K562 (cell line): ENCODE results near the gene OCIAD2. TPM values are rescaled to one million over a fixed set of nuclear protein-coding genes. Genes with fewer than 3 reads are reported as not detected.

Experiments
- ATAC-seq: fragments of 200-7000 bp; cut with Tn5 transposase; 3 replicates; pipeline ENCODE4 v1.9.1; 2020; ENCODE audit warnings: moderate library complexity
- BruUV-seq: library from RNA; stranded (reverse); fragments of 400-500 nt; replicated peaks from 2 replicates; lab custom pipeline; 2021; lab: Mats Ljungman, UMichigan
- CTCF ChIA-PET: fragments of 300-600 bp; formaldehyde crosslinking; extraction: SDS; loops from one replicate; lab custom pipeline; 2021; ENCODE audit warnings: low intra/inter-chr PET ratio; lab: Yijun Ruan, JAX
- POLR2A ChIA-PET: fragments of 300-600, 350-650 bp; sonication (Branson Sonifier 250); formaldehyde crosslinking; extraction: SDS; loops from one replicate; lab custom pipeline; 2021; ENCODE audit warnings: antibody characterized with exemption, inconsistent platforms; lab: Yijun Ruan, JAX
- DNase-seq, 4 experiments: peaks; one replicate each; pipeline versions ENCODE4 v3.0.0 to v3.0.0-alpha.2; 2011 to 2018; ENCODE audit warnings: low spot score in 3 of 4, mixed read lengths in 3 of 4; ENCODE audit errors: extremely low read depth in 1 of 4
- FAIRE-seq: peaks from 2 replicates; lab custom pipeline; 2011; peaks lifted over from hg19 to GRCh38; lab: Jason Lieb, UNC
- H2AFZ ChIP-seq: 2 replicates; pipeline ENCODE4 v1.6.0; 2011; ENCODE audit warnings: low read depth, low read length, control low read depth, inconsistent platforms
- H3K27ac ChIP-seq: fragments of 200-600 bp; 3 replicates; pipeline ENCODE4 v1.8.0; 2011; ENCODE audit warnings: low read depth, mild to moderate bottlenecking, control low read depth, inconsistent platforms, low read length, moderate library complexity, mixed read lengths; ENCODE audit errors: extremely low read depth
- H3K27me3 ChIP-seq, 2 experiments: fragments of 300-600 bp in 1 of 2; 2 replicates in 1 of 2; 3 replicates in 1 of 2; pipeline versions ENCODE4 v1.6.0 to v1.8.0; 2011; ENCODE audit warnings: inconsistent platforms in 2 of 2, low read length in 2 of 2, mild to moderate bottlenecking in 1 of 2, mixed read lengths in 1 of 2, moderate library complexity in 1 of 2; ENCODE audit not compliant: control insufficient read depth in 2 of 2, insufficient read depth in 2 of 2
- H3K36me3 ChIP-seq: fragments of 300-600 bp; 3 replicates; pipeline ENCODE4 v1.8.0; 2011; ENCODE audit warnings: mild to moderate bottlenecking, low read length, inconsistent platforms; ENCODE audit not compliant: control insufficient read depth, insufficient read depth
- H3K4me1 ChIP-seq, 2 experiments: fragments of 200-600 bp in 1 of 2; replicated peaks in 1 of 2; 2 replicates in 1 of 2; 3 replicates in 1 of 2; pipeline versions ENCODE4 v1.5.1 to v1.8.0; 2011; ENCODE audit warnings: inconsistent platforms in 2 of 2, low read length in 2 of 2, mild to moderate bottlenecking in 1 of 2, mixed read lengths in 1 of 2, moderate library complexity in 1 of 2; ENCODE audit not compliant: control insufficient read depth in 2 of 2, insufficient read depth in 2 of 2
- H3K4me2 ChIP-seq: 2 replicates; pipeline ENCODE4 v1.6.1; 2011; ENCODE audit warnings: low read length, control low read depth, inconsistent platforms, mixed read lengths; ENCODE audit not compliant: insufficient read depth
- H3K4me3 ChIP-seq: fragments of 200-600 bp; sonication (generic), shearing (Covaris generic); 2 replicates; pipeline ENCODE4 v1.5.1; 2016; ENCODE audit warnings: control low read depth, inconsistent platforms
- H3K79me2 ChIP-seq: fragments of 200-600 bp; 3 replicates; pipeline ENCODE4 v1.8.0; 2011; ENCODE audit warnings: low read length, inconsistent platforms; ENCODE audit not compliant: control insufficient read depth, insufficient read depth
- H3K9ac ChIP-seq, 2 experiments: 2 replicates each; pipeline versions ENCODE4 v1.6.0 to v1.6.1; 2011; ENCODE audit warnings: low read depth in 2 of 2, low read length in 2 of 2, control low read depth in 1 of 2, inconsistent platforms in 1 of 2, mild to moderate bottlenecking in 1 of 2, mixed read lengths in 1 of 2; ENCODE audit not compliant: insufficient read depth in 1 of 2
- H3K9me1 ChIP-seq: one replicate; pipeline ENCODE4 v1.6.0; 2011; ENCODE audit warnings: inconsistent platforms, mild to moderate bottlenecking, low read length, moderate library complexity; ENCODE audit not compliant: control insufficient read depth, insufficient read depth
- H3K9me3 ChIP-seq: replicated peaks from 2 replicates; pipeline ENCODE4 v1.5.1; 2011; ENCODE audit warnings: low read depth, low read length, inconsistent platforms; ENCODE audit not compliant: control insufficient read depth, insufficient read depth
- H4K20me1 ChIP-seq: replicated peaks from 2 replicates; pipeline ENCODE4 v1.6.1; 2011; ENCODE audit warnings: low read length, inconsistent platforms, mixed read lengths; ENCODE audit not compliant: control insufficient read depth, insufficient read depth
- FOXK1 ChIP-seq: sonication (generic); formaldehyde crosslinking; IDR thresholded peaks from 2 replicates; pipeline ENCODE4 v1.8.0; 2022; ENCODE audit warnings: missing genetic modification reagents, mild to moderate bottlenecking, borderline replicate concordance
- IFI16 ChIP-seq: fragments of 250-450 bp; sonication (Bioruptor Pico); IDR thresholded peaks from 2 replicates; pipeline ENCODE4 v2.1.2; 2022; ENCODE audit warnings: mild to moderate bottlenecking, inconsistent platforms
- NUFIP1 ChIP-seq: fragments of 450-650 bp; IDR thresholded peaks from 2 replicates; pipeline ENCODE4 v1.6.1; 2018; ENCODE audit not compliant: partially characterized antibody
- YBX1 ChIP-seq: fragments of 450-650 bp; IDR thresholded peaks from 2 replicates; pipeline ENCODE4 v1.7.1; 2016; ENCODE audit warnings: mild to moderate bottlenecking
- ZNF444 ChIP-seq: fragments of 250-450 bp; sonication (Bioruptor Pico); IDR thresholded peaks from 2 replicates; pipeline ENCODE4 v1.4.0; 2020; ENCODE audit warnings: mild to moderate bottlenecking, moderate library complexity
- in situ Hi-C: fragments of 300-500 bp; cut with MboI; formaldehyde crosslinking; loops from 4 replicates; pipeline ENCODE4 v1.15.0; 2018; ENCODE audit warnings: inconsistent platforms, mixed read lengths
- intact Hi-C: fragments of 100-400 bp; cut with micrococcal nuclease; formaldehyde crosslinking; loops from 2 replicates; pipeline ENCODE4 v1.14.2; 2022
- polyA plus RNA-seq, 8 experiments: library from polyadenylated mRNA; depleted of rRNA in 4 of 8; stranded (reverse) in 5 of 8; unstranded in 3 of 8; fragments of >200 nt; fragmentation: Nextera tagmentation in 2 of 8; fragmentation: Illumina TruSeq in 1 of 8; extraction: Ambion mirVana in 2 of 8; extraction: Trizol in 1 of 8; gene quantifications; 2 replicates each; pipeline versions ENCODE4 v1.2.1 to v1.2.3, GENCODE V29; 2011 to 2014; ENCODE audit warnings: inconsistent platforms in 1 of 8, missing spikeins in 1 of 8
- total RNA-seq, 7 experiments: library from RNA; depleted of rRNA in 6 of 7; stranded (reverse); fragments of >200 nt in 6 of 7; fragmentation: Illumina TruSeq in 2 of 7; extraction: Trizol in 2 of 7; gene quantifications; 2 replicates each; pipeline versions ENCODE4 v1.2.1 to v1.2.3, GENCODE V29; 2011 to 2021; ENCODE audit warnings: low replicate concordance in 1 of 7
- TF ChIP-seq, protein P1 (sequence below): fragments of 250-450 bp; sonication (Bioruptor Pico); IDR thresholded peaks from 2 replicates; pipeline ENCODE4 v1.5.0; 2020; ENCODE audit warnings: mild to moderate bottlenecking, borderline replicate concordance
- TF ChIP-seq, protein P2 (sequence below): fragments of 250-450 bp; sonication (Bioruptor Pico); IDR thresholded peaks from 2 replicates; pipeline ENCODE4 v1.8.0; 2021; ENCODE audit warnings: moderate library complexity, mild to moderate bottlenecking, inconsistent platforms
- TF ChIP-seq, protein P3 (sequence below): fragments of 450-650 bp; IDR thresholded peaks from 2 replicates; pipeline ENCODE4 v1.6.1; 2016; ENCODE audit warnings: borderline replicate concordance
- TF ChIP-seq, protein P4 (sequence below): fragments of 200-800 bp; sonication (Bioruptor generic); IDR thresholded peaks from 2 replicates; pipeline ENCODE4 v1.6.1; 2017; ENCODE audit warnings: missing genetic modification characterization, missing compliant biosample characterization

Gene OCIAD2
- total and polyA plus RNA-seq, 9 of the 15 experiments (the other 6 are each of a cell fraction or from before 2014, with no cell fraction given): 0.11 to 0.98 TPM; not detected in 7

DNA sequence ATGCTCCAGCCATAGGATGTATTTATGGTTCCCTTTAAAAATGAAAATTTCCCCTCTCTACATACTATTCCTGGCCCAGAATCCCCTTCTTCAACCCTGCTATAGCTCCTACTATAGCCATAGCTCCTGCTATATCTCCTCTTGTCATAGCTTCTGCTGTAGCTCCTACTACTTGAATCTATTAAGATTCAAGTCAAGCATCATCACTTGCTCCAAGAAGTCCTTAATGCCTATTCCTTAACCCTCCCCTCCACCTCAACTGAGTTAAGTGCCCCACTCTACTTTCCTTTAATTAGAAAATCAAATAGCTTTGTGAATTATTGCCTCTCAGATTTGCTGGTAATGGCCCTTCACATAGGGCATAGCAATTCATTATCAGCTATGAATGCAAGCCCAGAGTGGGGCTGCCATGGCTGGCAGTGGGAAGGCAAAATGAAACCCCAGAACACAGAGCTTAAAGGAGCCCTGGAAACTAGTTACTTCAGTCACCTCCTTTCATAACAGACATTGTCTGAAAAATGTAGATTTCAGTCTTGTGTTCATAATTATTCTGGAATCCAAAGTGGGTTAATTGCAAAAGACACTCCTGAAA, 15.4 kb downstream of the OCIAD2 start:
- ChIA-PET CTCF (no interaction called here), POLR2A (interaction anchor here (0.5 to 1.3 kb wide), 4 partner anchors 17 to 468 kb away, joined by 3 to 4 read pairs (median 4); no protein-coding TSS in a partner anchor)
- H3K79me2 ChIP-seq: no peaks in the 10 kb centered on the region
- FAIRE-seq: no peak
- H4K20me1 ChIP-seq: no peaks in the 10 kb centered on the region
- H3K4me1 ChIP-seq: no peaks in the 10 kb centered on the region
- no peak overlapping the region for H3K4me2 ChIP-seq
- H3K27me3 ChIP-seq: no peaks in the 10 kb centered on the region
- no peak overlapping the region for H3K9ac ChIP-seq
- TF ChIP-seq IFI16 (CRISPR knock-in tag): no peak
- no peak for TF ChIP-seq YBX1
- TF ChIP-seq NUFIP1: no peak
- TF ChIP-seq FOXK1: no peak
- TF ChIP-seq, protein P1, sequence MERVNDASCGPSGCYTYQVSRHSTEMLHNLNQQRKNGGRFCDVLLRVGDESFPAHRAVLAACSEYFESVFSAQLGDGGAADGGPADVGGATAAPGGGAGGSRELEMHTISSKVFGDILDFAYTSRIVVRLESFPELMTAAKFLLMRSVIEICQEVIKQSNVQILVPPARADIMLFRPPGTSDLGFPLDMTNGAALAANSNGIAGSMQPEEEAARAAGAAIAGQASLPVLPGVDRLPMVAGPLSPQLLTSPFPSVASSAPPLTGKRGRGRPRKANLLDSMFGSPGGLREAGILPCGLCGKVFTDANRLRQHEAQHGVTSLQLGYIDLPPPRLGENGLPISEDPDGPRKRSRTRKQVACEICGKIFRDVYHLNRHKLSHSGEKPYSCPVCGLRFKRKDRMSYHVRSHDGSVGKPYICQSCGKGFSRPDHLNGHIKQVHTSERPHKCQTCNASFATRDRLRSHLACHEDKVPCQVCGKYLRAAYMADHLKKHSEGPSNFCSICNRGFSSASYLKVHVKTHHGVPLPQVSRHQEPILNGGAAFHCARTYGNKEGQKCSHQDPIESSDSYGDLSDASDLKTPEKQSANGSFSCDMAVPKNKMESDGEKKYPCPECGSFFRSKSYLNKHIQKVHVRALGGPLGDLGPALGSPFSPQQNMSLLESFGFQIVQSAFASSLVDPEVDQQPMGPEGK (CRISPR knock-in tag): no peak
- TF ChIP-seq, protein P2, sequence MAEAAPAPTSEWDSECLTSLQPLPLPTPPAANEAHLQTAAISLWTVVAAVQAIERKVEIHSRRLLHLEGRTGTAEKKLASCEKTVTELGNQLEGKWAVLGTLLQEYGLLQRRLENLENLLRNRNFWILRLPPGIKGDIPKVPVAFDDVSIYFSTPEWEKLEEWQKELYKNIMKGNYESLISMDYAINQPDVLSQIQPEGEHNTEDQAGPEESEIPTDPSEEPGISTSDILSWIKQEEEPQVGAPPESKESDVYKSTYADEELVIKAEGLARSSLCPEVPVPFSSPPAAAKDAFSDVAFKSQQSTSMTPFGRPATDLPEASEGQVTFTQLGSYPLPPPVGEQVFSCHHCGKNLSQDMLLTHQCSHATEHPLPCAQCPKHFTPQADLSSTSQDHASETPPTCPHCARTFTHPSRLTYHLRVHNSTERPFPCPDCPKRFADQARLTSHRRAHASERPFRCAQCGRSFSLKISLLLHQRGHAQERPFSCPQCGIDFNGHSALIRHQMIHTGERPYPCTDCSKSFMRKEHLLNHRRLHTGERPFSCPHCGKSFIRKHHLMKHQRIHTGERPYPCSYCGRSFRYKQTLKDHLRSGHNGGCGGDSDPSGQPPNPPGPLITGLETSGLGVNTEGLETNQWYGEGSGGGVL (CRISPR knock-in tag): no peak
- TF ChIP-seq, protein P3, sequence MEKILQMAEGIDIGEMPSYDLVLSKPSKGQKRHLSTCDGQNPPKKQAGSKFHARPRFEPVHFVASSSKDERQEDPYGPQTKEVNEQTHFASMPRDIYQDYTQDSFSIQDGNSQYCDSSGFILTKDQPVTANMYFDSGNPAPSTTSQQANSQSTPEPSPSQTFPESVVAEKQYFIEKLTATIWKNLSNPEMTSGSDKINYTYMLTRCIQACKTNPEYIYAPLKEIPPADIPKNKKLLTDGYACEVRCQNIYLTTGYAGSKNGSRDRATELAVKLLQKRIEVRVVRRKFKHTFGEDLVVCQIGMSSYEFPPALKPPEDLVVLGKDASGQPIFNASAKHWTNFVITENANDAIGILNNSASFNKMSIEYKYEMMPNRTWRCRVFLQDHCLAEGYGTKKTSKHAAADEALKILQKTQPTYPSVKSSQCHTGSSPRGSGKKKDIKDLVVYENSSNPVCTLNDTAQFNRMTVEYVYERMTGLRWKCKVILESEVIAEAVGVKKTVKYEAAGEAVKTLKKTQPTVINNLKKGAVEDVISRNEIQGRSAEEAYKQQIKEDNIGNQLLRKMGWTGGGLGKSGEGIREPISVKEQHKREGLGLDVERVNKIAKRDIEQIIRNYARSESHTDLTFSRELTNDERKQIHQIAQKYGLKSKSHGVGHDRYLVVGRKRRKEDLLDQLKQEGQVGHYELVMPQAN: no peak
- TF ChIP-seq, protein P4, sequence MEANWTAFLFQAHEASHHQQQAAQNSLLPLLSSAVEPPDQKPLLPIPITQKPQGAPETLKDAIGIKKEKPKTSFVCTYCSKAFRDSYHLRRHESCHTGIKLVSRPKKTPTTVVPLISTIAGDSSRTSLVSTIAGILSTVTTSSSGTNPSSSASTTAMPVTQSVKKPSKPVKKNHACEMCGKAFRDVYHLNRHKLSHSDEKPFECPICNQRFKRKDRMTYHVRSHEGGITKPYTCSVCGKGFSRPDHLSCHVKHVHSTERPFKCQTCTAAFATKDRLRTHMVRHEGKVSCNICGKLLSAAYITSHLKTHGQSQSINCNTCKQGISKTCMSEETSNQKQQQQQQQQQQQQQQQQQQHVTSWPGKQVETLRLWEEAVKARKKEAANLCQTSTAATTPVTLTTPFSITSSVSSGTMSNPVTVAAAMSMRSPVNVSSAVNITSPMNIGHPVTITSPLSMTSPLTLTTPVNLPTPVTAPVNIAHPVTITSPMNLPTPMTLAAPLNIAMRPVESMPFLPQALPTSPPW (CRISPR knock-in tag): no peak
- TF ChIP-seq ZNF444 (CRISPR knock-in tag): no peak
- in situ Hi-C loops (no loop called here), intact Hi-C loops (no loop called here)
- no peaks in the 10 kb centered on the region for H3K9me1 ChIP-seq
- H3K4me3 ChIP-seq: no peak overlapping the region
- no peak for DNase-seq
- no peak overlapping the region for H3K27ac ChIP-seq
- no peaks in the 10 kb centered on the region for H3K9me3 ChIP-seq
- no peak overlapping the region for H2AFZ ChIP-seq
- H3K36me3 ChIP-seq: no peaks in the 10 kb centered on the region
- no peak for ATAC-seq
- BruUV-seq: no TSS peak
